ENCODE data around the gene A2ML1. TPM values are rescaled to one million over a fixed set of nuclear protein-coding genes. Genes with fewer than 3 reads are reported as not detected.
A peak's percentile ranks its signal among the peaks of the same experiment; 100 is the strongest.
"Not testable (repeated sequence)": the region's sequence is repeated elsewhere in the genome, so short reads cannot be mapped to it uniquely, and the experiment has no call there.

A2ML1 gene
- total RNA-seq, 4 donors from 2014 or later = 0.40 to 17.1 (median 2.4) TPM

DNA sequence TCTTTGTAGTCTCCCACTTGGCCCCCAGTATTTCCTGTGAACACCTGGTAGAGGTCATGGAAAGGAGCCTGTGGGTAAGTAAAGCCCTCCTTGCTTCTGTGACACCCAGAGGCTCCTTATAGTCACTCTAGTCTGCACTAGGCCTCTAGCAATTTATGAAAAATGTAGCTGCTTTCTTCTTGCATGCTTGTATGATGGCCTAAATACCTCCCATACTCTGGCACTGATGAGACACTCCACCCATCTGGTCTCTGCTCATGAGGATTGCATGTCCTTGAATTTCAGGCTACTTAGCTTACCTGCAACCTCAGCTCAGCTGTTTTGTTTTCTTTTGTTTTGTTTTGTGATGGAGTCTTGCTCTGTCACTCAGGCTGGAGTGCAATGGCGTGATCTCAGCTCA is 4.6 kb upstream of the A2ML1 start:
- Histone ChIP-seq H3K36me3 (no peaks in the 10 kb centered on the region), H3K27ac (peak overlapping the region in 1 of 4 donors; percentile 13), H3K9me3 (no peaks in the 10 kb centered on the region), H3K27me3 (no peaks in the 10 kb centered on the region), H3K4me3 (no peak overlapping the region), H3K4me1 (no peaks in the 10 kb centered on the region)
- no peak for TF ChIP-seq POLR2A (IDR thresholded peaks at IDR 0.05)
- no peak for TF ChIP-seq EP300 (IDR thresholded peaks at IDR 0.05)
- TF ChIP-seq, protein P1, sequence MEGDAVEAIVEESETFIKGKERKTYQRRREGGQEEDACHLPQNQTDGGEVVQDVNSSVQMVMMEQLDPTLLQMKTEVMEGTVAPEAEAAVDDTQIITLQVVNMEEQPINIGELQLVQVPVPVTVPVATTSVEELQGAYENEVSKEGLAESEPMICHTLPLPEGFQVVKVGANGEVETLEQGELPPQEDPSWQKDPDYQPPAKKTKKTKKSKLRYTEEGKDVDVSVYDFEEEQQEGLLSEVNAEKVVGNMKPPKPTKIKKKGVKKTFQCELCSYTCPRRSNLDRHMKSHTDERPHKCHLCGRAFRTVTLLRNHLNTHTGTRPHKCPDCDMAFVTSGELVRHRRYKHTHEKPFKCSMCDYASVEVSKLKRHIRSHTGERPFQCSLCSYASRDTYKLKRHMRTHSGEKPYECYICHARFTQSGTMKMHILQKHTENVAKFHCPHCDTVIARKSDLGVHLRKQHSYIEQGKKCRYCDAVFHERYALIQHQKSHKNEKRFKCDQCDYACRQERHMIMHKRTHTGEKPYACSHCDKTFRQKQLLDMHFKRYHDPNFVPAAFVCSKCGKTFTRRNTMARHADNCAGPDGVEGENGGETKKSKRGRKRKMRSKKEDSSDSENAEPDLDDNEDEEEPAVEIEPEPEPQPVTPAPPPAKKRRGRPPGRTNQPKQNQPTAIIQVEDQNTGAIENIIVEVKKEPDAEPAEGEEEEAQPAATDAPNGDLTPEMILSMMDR (IDR thresholded peaks at IDR 0.05) = no peak
- no peak for TF ChIP-seq POLR2AphosphoS5 (IDR thresholded peaks at IDR 0.05)
- WGBS, 2 donors (ENCODE audit: low coverage in 1 of 2) = 100% methylated on average over 1 of the region's 1 CpG; no CpG with 5 or more reads in 1 of the 2 donors
- ATAC-seq = peak; percentile 34

DNA sequence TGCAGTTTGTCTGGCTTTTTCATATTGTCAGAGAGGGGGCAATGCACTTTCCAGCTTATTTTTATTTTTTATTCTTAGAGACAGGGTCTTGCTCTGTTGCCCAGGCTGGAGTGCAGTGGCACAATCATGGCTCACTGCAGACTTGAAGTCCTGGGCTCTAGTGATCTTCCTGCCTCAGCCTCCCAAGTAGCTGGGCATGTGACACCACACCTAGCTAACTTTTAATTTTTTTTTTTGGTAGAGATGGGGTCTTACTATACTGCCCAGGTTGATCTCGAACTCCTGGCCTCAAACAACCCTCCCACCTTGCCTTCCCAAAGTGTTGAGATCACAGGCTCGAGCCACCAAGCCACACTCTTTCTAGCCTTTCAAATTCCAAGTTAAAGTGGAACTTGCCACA is 3.9 kb upstream of the A2ML1 start:
- H3K9me3 ChIP-seq = no peaks in the 10 kb centered on the region
- H3K4me1 ChIP-seq = peaks cover 0 to 4% (median 0%) of the 10 kb centered on the region in 3 donors
- H3K4me3 ChIP-seq = no peak overlapping the region
- H3K36me3 ChIP-seq = no peaks in the 10 kb centered on the region
- H3K27ac ChIP-seq = no peak overlapping the region
- H3K27me3 ChIP-seq = no peaks in the 10 kb centered on the region
- TF ChIP-seq POLR2AphosphoS5 (IDR thresholded peaks at IDR 0.05) = no peak
- TF ChIP-seq POLR2A (IDR thresholded peaks at IDR 0.05) = no peak
- no peak for TF ChIP-seq EP300 (IDR thresholded peaks at IDR 0.05)
- TF ChIP-seq, protein P1 (IDR thresholded peaks at IDR 0.05) = no peak
- 85% methylated on average over 2 of the region's 2 CpGs; no CpG with 5 or more reads in 1 of the 2 donors for WGBS, 2 donors (ENCODE audit: low coverage in 1 of 2)
- no peak for ATAC-seq

DNA sequence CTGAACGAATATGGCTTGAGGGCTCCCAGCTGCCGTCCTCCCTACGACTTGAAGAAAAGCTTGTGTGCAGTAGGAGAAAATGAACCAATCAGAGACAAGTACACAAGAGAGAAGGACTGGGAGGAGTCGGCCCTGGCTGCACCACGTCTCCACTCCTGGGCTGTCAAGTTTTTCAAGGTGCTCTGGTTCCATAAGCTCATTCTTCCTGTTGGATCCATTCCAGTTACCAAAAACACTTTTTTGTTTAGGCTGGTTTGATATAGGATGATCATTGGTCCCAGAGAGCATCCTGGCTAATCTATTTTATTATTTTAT is 2.8 kb upstream of the A2ML1 start:
- WGBS, 2 donors (ENCODE audit: low coverage in 1 of 2) = 8 to 19% methylated on average over 4 to 5 of the region's 5 CpGs

DNA sequence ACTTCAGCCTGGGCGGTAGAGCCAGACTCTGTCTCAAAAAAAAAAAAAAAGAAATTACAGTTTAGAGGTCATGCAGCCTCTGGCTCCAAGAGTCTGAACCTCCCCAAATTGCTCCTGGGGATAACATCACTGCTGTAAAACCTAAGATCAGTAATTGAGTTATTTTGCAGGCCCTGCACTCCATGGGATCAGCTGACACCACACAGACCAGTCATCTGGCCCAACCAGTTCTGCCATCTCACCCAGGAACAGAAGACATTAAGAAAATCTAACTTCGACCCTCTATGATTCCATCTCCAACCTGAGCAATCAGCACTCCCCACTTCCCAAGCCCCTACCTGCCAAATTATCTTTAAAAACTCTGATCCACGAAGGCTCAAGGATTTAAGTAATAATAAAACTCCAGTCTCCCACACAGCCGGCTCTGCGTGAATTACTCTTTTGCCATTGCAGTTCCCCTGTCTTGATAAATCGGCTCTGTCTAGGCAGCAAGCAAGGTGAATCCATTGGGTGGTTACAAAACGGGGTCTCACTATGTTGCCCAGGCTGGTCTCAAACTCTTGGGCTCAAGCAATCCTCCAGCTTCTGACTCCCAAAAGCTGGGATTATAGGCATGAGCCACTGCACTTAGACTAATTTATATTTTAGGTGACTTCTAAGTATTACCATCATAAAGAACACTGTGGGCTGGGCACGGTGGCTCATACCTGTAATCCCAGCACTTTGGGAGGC is 1.6 kb upstream of the A2ML1 start:
- 95 to 100% methylated on average over 2 to 6 of the region's 8 CpGs for WGBS, 2 donors (ENCODE audit: low coverage in 1 of 2)
- not testable (repeated sequence) for H3K4me1 ChIP-seq, H3K9me3 ChIP-seq, ATAC-seq, H3K27ac ChIP-seq, H3K27me3 ChIP-seq, H3K4me3 ChIP-seq, H3K36me3 ChIP-seq

More for the DNA sequence above, 2.8 kb upstream of the A2ML1 start:
- no peak for ATAC-seq
- Histone ChIP-seq H3K9me3 (no peaks in the 10 kb centered on the region), H3K27me3 (no peaks in the 10 kb centered on the region), H3K36me3 (no peaks in the 10 kb centered on the region), H3K4me1 (peaks cover 0 to 8% (median 0%) of the 10 kb centered on the region in 3 donors), H3K4me3 (no peak overlapping the region), H3K27ac (no peak overlapping the region)
- no peak for TF ChIP-seq POLR2A (IDR thresholded peaks at IDR 0.05)
- TF ChIP-seq, protein P1 (IDR thresholded peaks at IDR 0.05) = no peak
- TF ChIP-seq POLR2AphosphoS5 (IDR thresholded peaks at IDR 0.05) = no peak
- no peak for TF ChIP-seq EP300 (IDR thresholded peaks at IDR 0.05)

DNA sequence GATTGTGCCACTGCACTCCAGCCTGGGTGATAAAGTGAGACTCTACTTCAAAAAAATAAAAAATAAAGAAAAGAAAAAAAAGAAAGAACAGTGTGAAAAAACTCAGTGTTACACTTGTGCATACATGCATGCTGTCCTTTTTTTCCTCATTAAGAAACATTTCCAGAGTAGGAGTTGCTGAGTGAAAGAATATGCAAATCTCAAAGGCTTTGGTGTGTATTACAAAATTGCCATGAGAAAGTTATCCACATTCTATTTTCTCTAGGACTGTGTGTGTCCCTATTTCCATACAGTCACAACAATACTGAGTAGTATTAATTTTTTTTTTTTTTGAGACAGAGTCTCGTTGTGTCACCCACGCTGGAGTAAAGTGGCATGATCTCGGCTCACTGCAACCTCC is 830 bp upstream of the A2ML1 start:
- H3K9me3 ChIP-seq = no peaks in the 10 kb centered on the region
- no peak overlapping the region for H3K4me3 ChIP-seq
- H3K4me1 ChIP-seq = peaks cover 0 to 8% (median 0%) of the 10 kb centered on the region in 3 donors
- no peak overlapping the region for H3K27ac ChIP-seq
- no peaks in the 10 kb centered on the region for H3K36me3 ChIP-seq
- no peaks in the 10 kb centered on the region for H3K27me3 ChIP-seq
- TF ChIP-seq, protein P1 (IDR thresholded peaks at IDR 0.05) = no peak
- TF ChIP-seq EP300 (IDR thresholded peaks at IDR 0.05) = no peak
- TF ChIP-seq POLR2AphosphoS5 (IDR thresholded peaks at IDR 0.05) = no peak
- no peak for TF ChIP-seq POLR2A (IDR thresholded peaks at IDR 0.05)
- no peak for ATAC-seq
- 81 to 94% methylated on average over 2 to 3 of the region's 3 CpGs for WGBS, 2 donors (ENCODE audit: low coverage in 1 of 2)

Data from gastroesophageal sphincter (tissue), 4 donors.